ENCODE measurements around the gene FLYWCH1. TPM values are rescaled to one million over a fixed set of nuclear protein-coding genes. Genes with fewer than 3 reads are reported as not detected.

The FLYWCH1 gene
- total RNA-seq, 1 donor from 2014 or later: 5.1 TPM

DNA sequence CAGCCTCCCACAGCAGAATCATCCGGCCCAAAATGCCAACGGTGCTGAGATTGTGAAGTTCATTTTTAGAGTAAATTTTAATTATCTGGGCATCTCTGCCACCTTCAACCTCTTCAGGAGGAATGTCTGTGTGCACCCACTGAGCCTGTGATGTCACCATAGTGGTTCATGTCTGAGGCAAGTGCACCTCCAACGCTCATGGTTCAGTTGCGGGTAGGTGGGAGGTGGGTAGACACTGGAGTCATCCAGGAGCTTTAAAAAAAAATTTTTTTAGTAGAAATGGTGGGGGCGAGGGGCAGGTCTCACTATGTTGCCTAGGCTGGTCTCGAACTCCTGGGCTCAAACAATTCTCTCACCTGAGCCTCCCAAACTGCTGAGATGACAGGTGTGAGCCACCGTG lies 1.9 kb downstream of the FLYWCH1 start:
- no peak overlapping the region for H3K4me3 ChIP-seq
- H3K36me3 ChIP-seq: no peaks in the 10 kb centered on the region
- no peaks in the 10 kb centered on the region for H3K9me3 ChIP-seq (ENCODE audit: low read depth)
- no peaks in the 10 kb centered on the region for H3K79me2 ChIP-seq (ENCODE audit: low read depth)
- no peak overlapping the region for H3K27ac ChIP-seq
- no peak overlapping the region for H3K27ac Mint-ChIP-seq
- H2AFZ ChIP-seq (replicated peaks): no peak overlapping the region
- peaks cover 2% of the 10 kb centered on the region for H3K27me3 Mint-ChIP-seq (ENCODE audit: insufficient read depth, low read depth)
- peaks cover 17% of the 10 kb centered on the region for H3F3A ChIP-seq (ENCODE audit: low read depth)
- H3K36me3 Mint-ChIP-seq: peaks cover 4% of the 10 kb centered on the region
- H4K20me1 ChIP-seq (ENCODE audit: low read depth): no peaks in the 10 kb centered on the region
- H3K9ac ChIP-seq: no peak overlapping the region
- no peak for TF ChIP-seq EZH2phosphoT487 (IDR thresholded peaks at IDR 0.05)
- TF ChIP-seq, protein P1, sequence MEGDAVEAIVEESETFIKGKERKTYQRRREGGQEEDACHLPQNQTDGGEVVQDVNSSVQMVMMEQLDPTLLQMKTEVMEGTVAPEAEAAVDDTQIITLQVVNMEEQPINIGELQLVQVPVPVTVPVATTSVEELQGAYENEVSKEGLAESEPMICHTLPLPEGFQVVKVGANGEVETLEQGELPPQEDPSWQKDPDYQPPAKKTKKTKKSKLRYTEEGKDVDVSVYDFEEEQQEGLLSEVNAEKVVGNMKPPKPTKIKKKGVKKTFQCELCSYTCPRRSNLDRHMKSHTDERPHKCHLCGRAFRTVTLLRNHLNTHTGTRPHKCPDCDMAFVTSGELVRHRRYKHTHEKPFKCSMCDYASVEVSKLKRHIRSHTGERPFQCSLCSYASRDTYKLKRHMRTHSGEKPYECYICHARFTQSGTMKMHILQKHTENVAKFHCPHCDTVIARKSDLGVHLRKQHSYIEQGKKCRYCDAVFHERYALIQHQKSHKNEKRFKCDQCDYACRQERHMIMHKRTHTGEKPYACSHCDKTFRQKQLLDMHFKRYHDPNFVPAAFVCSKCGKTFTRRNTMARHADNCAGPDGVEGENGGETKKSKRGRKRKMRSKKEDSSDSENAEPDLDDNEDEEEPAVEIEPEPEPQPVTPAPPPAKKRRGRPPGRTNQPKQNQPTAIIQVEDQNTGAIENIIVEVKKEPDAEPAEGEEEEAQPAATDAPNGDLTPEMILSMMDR (IDR thresholded peaks at IDR 0.05): no peak
- no peak for TF ChIP-seq EZH2 (IDR thresholded peaks at IDR 0.05)
- peaks cover 5% of the 10 kb centered on the region for H3K4me1 ChIP-seq
- peaks cover 8% of the 10 kb centered on the region for H3K4me1 Mint-ChIP-seq
- H3K4me2 ChIP-seq: no peak overlapping the region
- DNase-seq (ENCODE audit: low spot score): no peak
- peak overlapping the region; percentile 94 for H3K4me3 Mint-ChIP-seq
- no peaks in the 10 kb centered on the region for H3K9me3 Mint-ChIP-seq
- peaks cover 31% of the 10 kb centered on the region for H3K27me3 ChIP-seq

DNA sequence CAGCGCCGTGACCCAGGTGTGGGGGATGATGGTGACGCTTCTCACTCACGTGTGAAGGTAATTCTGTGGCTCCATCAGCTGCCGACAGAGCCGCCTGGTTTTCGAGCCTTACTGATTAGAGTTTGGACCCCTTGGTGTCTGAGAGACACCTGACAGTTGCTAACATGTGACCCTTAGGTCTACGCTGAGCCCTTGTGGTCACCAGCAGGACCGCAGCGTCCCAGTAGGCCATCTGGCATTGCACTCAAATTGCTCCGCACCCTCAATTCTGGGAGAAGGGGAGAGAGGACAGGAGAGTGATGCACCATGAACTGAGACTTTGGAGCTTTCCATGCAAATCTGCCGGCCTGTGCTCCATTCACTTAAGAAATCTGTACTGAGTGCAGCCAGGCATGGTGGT lies 2.5 kb downstream of the FLYWCH1 start:
- Mint-ChIP-seq H3K4me1 (peaks cover 8% of the 10 kb centered on the region), H3K27me3 (ENCODE audit: insufficient read depth, low read depth) (peaks cover 6% of the 10 kb centered on the region), H3K36me3 (peaks cover 4% of the 10 kb centered on the region), H3K9me3 (no peaks in the 10 kb centered on the region), H3K27ac (no peak overlapping the region), H3K4me3 (peak overlapping the region; percentile 50)
- H3K27me3 ChIP-seq: peaks cover 31% of the 10 kb centered on the region
- H3K27ac ChIP-seq: no peak overlapping the region
- H3K4me3 ChIP-seq: no peak overlapping the region
- peaks cover 5% of the 10 kb centered on the region for H3K4me1 ChIP-seq
- no peaks in the 10 kb centered on the region for H3K79me2 ChIP-seq (ENCODE audit: low read depth)
- H3F3A ChIP-seq (ENCODE audit: low read depth): peaks cover 17% of the 10 kb centered on the region
- H3K36me3 ChIP-seq: no peaks in the 10 kb centered on the region
- no peak overlapping the region for H3K9ac ChIP-seq
- TF ChIP-seq EZH2phosphoT487 (IDR thresholded peaks at IDR 0.05): no peak
- TF ChIP-seq, protein P1 (IDR thresholded peaks at IDR 0.05): peak; percentile 18
- no peaks in the 10 kb centered on the region for H4K20me1 ChIP-seq (ENCODE audit: low read depth)
- DNase-seq (ENCODE audit: low spot score): no peak
- no peak overlapping the region for H3K4me2 ChIP-seq
- no peak overlapping the region for H2AFZ ChIP-seq (replicated peaks)
- no peaks in the 10 kb centered on the region for H3K9me3 ChIP-seq (ENCODE audit: low read depth)

DNA sequence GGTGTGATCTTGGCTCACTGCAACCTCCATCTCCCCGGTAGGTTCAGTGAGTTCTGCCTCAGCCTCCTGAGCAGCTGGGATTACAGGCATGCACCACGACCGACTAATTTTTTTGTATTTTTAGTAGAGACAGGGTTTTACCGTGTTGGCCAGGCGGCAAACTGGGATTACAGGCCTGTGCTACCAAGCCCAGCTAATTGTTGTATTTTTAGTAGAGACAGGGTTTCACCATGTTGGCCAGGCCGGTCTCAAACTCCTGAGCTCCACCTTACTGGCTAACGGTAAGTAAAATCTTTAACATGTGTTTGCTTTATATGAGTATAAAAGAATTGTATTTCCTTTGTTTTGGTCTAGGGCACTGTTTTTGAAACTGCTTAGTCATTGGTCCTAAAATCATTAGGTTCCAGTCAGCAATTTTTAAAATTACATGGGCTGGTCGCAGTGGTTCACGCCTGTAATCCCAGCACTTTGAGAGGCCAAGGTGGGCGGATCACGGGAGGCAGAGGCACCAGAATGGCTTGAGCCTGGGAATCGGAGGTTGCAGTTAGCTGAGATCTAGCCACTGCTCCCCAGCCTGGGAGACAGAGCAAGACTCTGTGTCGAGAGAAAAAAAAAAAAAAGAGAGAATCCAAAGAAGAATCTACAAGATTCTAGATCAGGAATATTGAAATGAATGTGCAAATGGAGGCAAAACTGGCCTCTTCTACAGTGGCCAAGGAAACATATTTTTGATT lies 3.6 kb downstream of the FLYWCH1 start:
- H3K4me1 Mint-ChIP-seq: peaks cover 11% of the 10 kb centered on the region
- Histone ChIP-seq H4K20me1 (ENCODE audit: low read depth) (no peaks in the 10 kb centered on the region), H3K9me3 (ENCODE audit: low read depth) (no peaks in the 10 kb centered on the region), H3K79me2 (ENCODE audit: low read depth) (no peaks in the 10 kb centered on the region), H3K36me3 (no peaks in the 10 kb centered on the region), H3K9ac (no peak overlapping the region), H3F3A (ENCODE audit: low read depth) (peaks cover 19% of the 10 kb centered on the region), H3K4me3 (no peak overlapping the region), H2AFZ (replicated peaks) (no peak overlapping the region), H3K27ac (no peak overlapping the region), H3K4me2 (no peak overlapping the region), H3K4me1 (peaks cover 5% of the 10 kb centered on the region), H3K27me3 (peaks cover 26% of the 10 kb centered on the region)
- H3K27me3 Mint-ChIP-seq (ENCODE audit: insufficient read depth, low read depth): peaks cover 9% of the 10 kb centered on the region
- TF ChIP-seq EZH2phosphoT487 (IDR thresholded peaks at IDR 0.05): no peak
- TF ChIP-seq, protein P1 (IDR thresholded peaks at IDR 0.05): no peak
- no peak for TF ChIP-seq EZH2 (IDR thresholded peaks at IDR 0.05)
- no peak for DNase-seq (ENCODE audit: low spot score)
- no peak overlapping the region for H3K4me3 Mint-ChIP-seq
- H3K9me3 Mint-ChIP-seq: no peaks in the 10 kb centered on the region
- H3K27ac Mint-ChIP-seq: no peak overlapping the region
- H3K36me3 Mint-ChIP-seq: peaks cover 8% of the 10 kb centered on the region
